Activated naive CD4-positive, alpha-beta T cell treated with anti-CD3 and anti-CD28 coated beads for 36 hours (primary cell): Measurements from ENCODE around the gene EPHA3. TPM values are rescaled to one million over a fixed set of nuclear protein-coding genes. Genes with fewer than 3 reads are reported as not detected.
"Not testable (repeated sequence)": the region's sequence is repeated elsewhere in the genome, so short reads cannot be mapped to it uniquely, and the experiment has no call there.

Experiments
- CTCF ChIA-PET: fragments of 350-600 bp; sonication (Branson Sonifier 250); formaldehyde crosslinking; loops from one replicate; lab custom pipeline; 2021; ENCODE audit warnings: antibody characterized with exemption; lab: Charles Lee
- DNase-seq: peaks from one replicate; pipeline ENCODE4 v3.0.0-alpha.2; 2020
- H3K27ac Mint-ChIP-seq: one replicate; pipeline ENCODE4 v1.8.0; 2021; ENCODE audit warnings: mild to moderate bottlenecking, mixed read lengths
- H3K27me3 Mint-ChIP-seq: one replicate; pipeline ENCODE4 v1.8.0; 2021; ENCODE audit warnings: low read depth, mixed read lengths
- H3K36me3 Mint-ChIP-seq: one replicate; pipeline ENCODE4 v1.8.0; 2021; ENCODE audit warnings: low read depth, mixed read lengths
- H3K4me1 Mint-ChIP-seq: one replicate; pipeline ENCODE4 v1.8.0; 2021; ENCODE audit warnings: low read depth, mixed read lengths
- H3K4me3 Mint-ChIP-seq: one replicate; pipeline ENCODE4 v1.8.0; 2021; ENCODE audit warnings: mild to moderate bottlenecking, moderate library complexity, mixed read lengths
- H3K9me3 Mint-ChIP-seq: one replicate; pipeline ENCODE4 v1.8.0; 2021; ENCODE audit warnings: mixed read lengths
- intact Hi-C: fragments of 100-400 bp; cut with micrococcal nuclease; formaldehyde crosslinking; loops from one replicate; pipeline ENCODE4 v1.15.1; 2023
- total RNA-seq, 2 experiments: library from RNA; stranded (reverse); gene quantifications; one replicate each; pipeline ENCODE4 v1.2.3, GENCODE V29; 2021

EPHA3 gene
- total RNA-seq, 2 experiments from 2014 or later = not detected

DNA sequence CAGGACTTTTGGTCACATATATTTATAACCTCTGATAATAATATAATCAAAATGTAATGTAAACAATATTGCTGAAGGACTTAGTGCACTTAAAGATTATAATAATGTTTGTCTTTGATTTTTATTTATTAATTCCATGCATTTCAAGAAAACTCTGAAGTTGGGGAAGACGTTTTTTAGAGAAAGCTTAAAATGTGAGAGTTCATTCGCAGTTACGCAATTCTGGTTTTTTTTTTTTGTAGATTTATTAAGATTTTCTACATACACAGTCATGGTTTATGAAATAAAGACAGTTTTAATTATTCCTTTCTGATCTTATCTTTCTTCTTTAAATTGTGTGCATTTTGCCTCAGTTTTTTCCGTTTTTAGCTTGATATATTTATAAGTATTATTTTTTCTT is 204.7 kb downstream of the EPHA3 start:
- Mint-ChIP-seq H3K27ac (no peak overlapping the region), H3K9me3 (peaks cover 4% of the 10 kb centered on the region), H3K4me1 (no peaks in the 10 kb centered on the region), H3K4me3 (no peak overlapping the region), H3K36me3 (no peaks in the 10 kb centered on the region), H3K27me3 (no peaks in the 10 kb centered on the region)
- intact Hi-C loops = no loop called here
- no peak for DNase-seq
- CTCF ChIA-PET = no interaction called here

DNA sequence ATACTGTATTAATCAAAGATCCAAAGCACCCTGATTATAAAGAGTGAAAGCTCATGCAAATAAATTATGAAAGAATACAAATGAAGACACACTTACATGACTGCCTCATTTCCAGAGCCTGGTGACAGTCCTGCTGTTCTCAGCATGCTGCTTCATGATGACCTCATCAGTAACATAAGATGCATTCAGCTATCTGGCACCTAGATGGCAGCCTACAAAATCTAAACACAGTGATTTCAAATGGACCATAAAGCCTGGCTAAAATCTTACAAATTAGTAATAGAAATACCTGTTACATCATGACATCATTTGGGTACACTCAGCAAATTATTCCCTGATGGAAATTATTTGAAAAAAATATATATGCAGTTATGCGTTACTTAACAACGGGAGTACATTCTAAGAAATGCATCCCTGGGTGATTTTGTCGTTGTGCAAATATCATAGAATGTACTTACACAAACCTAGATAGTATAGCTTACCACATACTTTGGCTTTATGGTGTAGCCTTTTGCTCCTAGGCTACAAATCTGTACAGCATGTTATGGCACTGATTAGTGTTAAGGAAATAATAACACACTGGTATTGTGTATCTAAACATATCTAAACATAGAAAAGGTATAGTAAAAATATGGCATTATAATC is 207.2 kb downstream of the EPHA3 start:
- H3K9me3 Mint-ChIP-seq = peaks cover 4% of the 10 kb centered on the region
- CTCF ChIA-PET = no interaction called here
- intact Hi-C loops = no loop called here
- no peak overlapping the region for H3K4me3 Mint-ChIP-seq
- no peaks in the 10 kb centered on the region for H3K4me1 Mint-ChIP-seq
- no peak for DNase-seq
- no peak overlapping the region for H3K27ac Mint-ChIP-seq
- H3K36me3 Mint-ChIP-seq = no peaks in the 10 kb centered on the region
- no peaks in the 10 kb centered on the region for H3K27me3 Mint-ChIP-seq

GRCh38 chr3:89315750-89316470 is 208.5 kb downstream of the EPHA3 start:
- CTCF ChIA-PET = no interaction called here
- peaks cover 4% of the 10 kb centered on the region for H3K9me3 Mint-ChIP-seq
- H3K4me3 Mint-ChIP-seq = no peak overlapping the region
- H3K27me3 Mint-ChIP-seq = no peaks in the 10 kb centered on the region
- H3K4me1 Mint-ChIP-seq = no peaks in the 10 kb centered on the region
- no peaks in the 10 kb centered on the region for H3K36me3 Mint-ChIP-seq
- intact Hi-C loops = no loop called here
- no peak overlapping the region for H3K27ac Mint-ChIP-seq
- DNase-seq = no peak

GRCh38 chr3:89320186-89320585 is 212.8 kb downstream of the EPHA3 start:
- no peak overlapping the region for H3K4me3 Mint-ChIP-seq
- intact Hi-C loops = no loop called here
- no peaks in the 10 kb centered on the region for H3K4me1 Mint-ChIP-seq

DNA sequence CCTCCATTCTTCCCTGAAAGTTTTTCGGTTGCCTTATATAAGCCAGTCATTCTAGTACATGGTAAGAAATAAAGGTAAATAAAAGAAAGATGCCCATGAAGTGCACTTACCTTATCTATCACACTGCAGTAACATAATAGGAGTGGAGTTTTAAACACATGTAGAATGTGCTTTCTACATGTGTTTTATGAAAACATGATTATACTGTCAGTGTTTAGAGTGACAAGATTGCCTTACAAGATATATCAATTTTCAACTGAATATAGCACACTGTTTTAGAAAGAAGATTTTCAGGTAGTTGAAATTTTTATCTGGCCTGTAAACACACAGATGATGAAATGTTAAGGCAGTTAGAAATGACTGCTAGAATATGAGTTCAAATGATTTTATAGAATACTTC is 219.6 kb downstream of the EPHA3 start:
- DNase-seq = no peak
- intact Hi-C loops = no loop called here
- H3K4me3 Mint-ChIP-seq = no peak overlapping the region
- peaks cover 5% of the 10 kb centered on the region for H3K9me3 Mint-ChIP-seq
- CTCF ChIA-PET = no interaction called here
- H3K36me3 Mint-ChIP-seq = no peaks in the 10 kb centered on the region
- H3K27ac Mint-ChIP-seq = no peak overlapping the region
- no peaks in the 10 kb centered on the region for H3K27me3 Mint-ChIP-seq
- no peaks in the 10 kb centered on the region for H3K4me1 Mint-ChIP-seq

More at GRCh38 chr3:89320186-89320585, 212.8 kb downstream of the EPHA3 start:
- no peak overlapping the region for H3K27ac Mint-ChIP-seq
- no peaks in the 10 kb centered on the region for H3K36me3 Mint-ChIP-seq
- no peaks in the 10 kb centered on the region for H3K27me3 Mint-ChIP-seq
- CTCF ChIA-PET = no interaction called here
- peaks cover under 1% of the 10 kb centered on the region for H3K9me3 Mint-ChIP-seq
- no peak for DNase-seq

DNA sequence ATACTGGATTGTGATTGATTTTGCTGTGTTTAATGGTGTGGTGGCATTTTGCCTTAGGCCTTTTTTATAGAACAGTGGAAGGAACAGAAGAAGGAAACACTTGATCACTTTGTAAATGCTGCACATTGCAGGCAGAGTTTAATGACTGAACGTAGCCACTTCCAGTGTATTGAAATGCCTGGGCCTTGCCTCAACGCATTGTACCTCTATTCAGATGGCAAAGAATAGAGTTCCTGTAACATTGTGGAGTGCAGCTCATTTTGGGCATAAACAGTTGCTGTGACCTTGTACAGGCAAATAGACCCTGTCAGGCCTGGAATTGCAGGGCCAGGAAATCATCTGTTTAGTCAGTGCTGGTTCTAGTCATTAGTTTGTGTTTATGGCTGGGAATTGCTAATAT is 225.0 kb downstream of the EPHA3 start:
- Mint-ChIP-seq H3K9me3 (no peaks in the 10 kb centered on the region), H3K36me3 (no peaks in the 10 kb centered on the region), H3K4me3 (no peak overlapping the region), H3K27ac (no peak overlapping the region), H3K4me1 (no peaks in the 10 kb centered on the region), H3K27me3 (no peaks in the 10 kb centered on the region)
- intact Hi-C loops = no loop called here
- CTCF ChIA-PET = no interaction called here
- no peak for DNase-seq

DNA sequence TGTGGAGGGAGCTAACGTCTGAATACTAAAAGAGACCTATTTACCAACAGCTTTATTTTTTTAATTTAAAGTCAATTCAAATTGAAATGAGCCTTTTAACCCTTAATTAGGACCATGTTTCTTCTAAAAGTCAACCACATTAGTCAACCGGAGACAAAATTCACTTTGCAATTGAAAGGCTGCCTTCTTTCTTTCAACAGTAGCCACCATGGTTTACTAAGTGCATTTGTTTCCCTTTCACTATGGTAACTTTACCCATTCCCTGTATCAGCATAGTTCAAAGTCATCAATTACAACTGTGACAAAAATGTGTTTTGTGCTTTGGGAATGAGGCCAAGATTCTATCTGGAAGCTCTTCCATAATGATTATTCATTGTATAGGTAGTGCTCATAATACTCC is 225.4 kb downstream of the EPHA3 start:
- intact Hi-C loops = no loop called here
- H3K27ac Mint-ChIP-seq = no peak overlapping the region
- CTCF ChIA-PET = interaction anchor here (0.6 kb wide), 1 partner anchor 834 kb away, joined by 3 read pairs; no protein-coding TSS in a partner anchor
- H3K36me3 Mint-ChIP-seq = no peaks in the 10 kb centered on the region
- no peaks in the 10 kb centered on the region for H3K27me3 Mint-ChIP-seq
- H3K9me3 Mint-ChIP-seq = no peaks in the 10 kb centered on the region
- no peak for DNase-seq
- no peak overlapping the region for H3K4me3 Mint-ChIP-seq
- H3K4me1 Mint-ChIP-seq = no peaks in the 10 kb centered on the region

DNA sequence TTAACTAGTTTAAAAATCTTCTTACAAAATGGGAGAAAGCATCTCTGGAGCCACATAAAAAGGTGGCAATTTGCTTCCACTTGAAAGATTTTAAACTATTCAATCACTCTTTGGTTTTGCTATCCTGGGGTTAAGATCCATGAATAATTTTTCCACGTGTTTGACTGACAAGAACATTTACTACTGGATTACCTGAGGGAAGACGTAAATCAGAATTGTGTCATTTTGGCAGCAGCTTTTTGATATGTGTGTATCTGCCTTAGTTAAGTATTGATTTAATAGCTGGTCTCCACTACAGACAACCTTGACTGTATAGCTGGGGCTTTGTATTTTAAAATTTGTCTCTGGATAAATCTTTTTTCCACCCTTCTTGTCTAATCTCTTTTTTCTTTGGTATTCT is 228.3 kb downstream of the EPHA3 start:
- H3K27me3 Mint-ChIP-seq = no peaks in the 10 kb centered on the region
- H3K36me3 Mint-ChIP-seq = no peaks in the 10 kb centered on the region
- H3K4me1 Mint-ChIP-seq = no peaks in the 10 kb centered on the region
- no peak for DNase-seq
- peaks cover 1% of the 10 kb centered on the region for H3K9me3 Mint-ChIP-seq
- intact Hi-C loops = no loop called here
- H3K4me3 Mint-ChIP-seq = no peak overlapping the region
- no peak overlapping the region for H3K27ac Mint-ChIP-seq
- CTCF ChIA-PET = no interaction called here

DNA sequence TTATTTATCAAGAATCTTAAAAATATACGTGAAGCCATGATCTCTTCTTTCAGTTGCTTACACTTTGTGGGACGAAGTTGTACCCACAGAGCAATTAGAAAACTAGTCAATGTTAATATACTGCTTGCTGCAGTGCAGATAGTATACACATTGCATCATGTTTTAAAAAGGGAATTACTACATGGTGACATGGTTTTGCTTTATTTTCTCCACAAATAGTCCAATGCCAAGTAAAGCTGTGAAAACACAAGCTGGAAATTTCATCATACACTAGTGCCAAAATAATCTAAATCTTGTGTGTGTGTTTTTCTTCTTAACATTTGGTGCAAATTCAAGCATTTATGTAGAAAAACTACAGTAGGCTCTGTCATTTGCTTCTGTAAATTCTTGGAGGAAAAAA is 233.0 kb downstream of the EPHA3 start:
- CTCF ChIA-PET = no interaction called here
- H3K27ac Mint-ChIP-seq = no peak overlapping the region
- H3K27me3 Mint-ChIP-seq = no peaks in the 10 kb centered on the region
- intact Hi-C loops = no loop called here
- no peaks in the 10 kb centered on the region for H3K36me3 Mint-ChIP-seq
- no peaks in the 10 kb centered on the region for H3K4me1 Mint-ChIP-seq
- H3K4me3 Mint-ChIP-seq = no peak overlapping the region
- H3K9me3 Mint-ChIP-seq = peaks cover 3% of the 10 kb centered on the region
- no peak for DNase-seq

- H3K4me3 Mint-ChIP-seq = no peak overlapping the region
- no peak for DNase-seq
- intact Hi-C loops = no loop called here
- H3K4me1 Mint-ChIP-seq = no peaks in the 10 kb centered on the region
- H3K27me3 Mint-ChIP-seq = no peaks in the 10 kb centered on the region
- CTCF ChIA-PET = no interaction called here
- H3K9me3 Mint-ChIP-seq = peaks cover 3% of the 10 kb centered on the region
- H3K27ac Mint-ChIP-seq = no peak overlapping the region
- H3K36me3 Mint-ChIP-seq = no peaks in the 10 kb centered on the region
These were observed 236.7 kb downstream of the EPHA3 start for GRCh38 chr3:89344076-89344475.

GRCh38 chr3:89350935-89351334 is 243.5 kb downstream of the EPHA3 start:
- H3K27me3 Mint-ChIP-seq, DNase-seq, H3K27ac Mint-ChIP-seq, H3K9me3 Mint-ChIP-seq, H3K4me1 Mint-ChIP-seq, H3K4me3 Mint-ChIP-seq, intact Hi-C loops, H3K36me3 Mint-ChIP-seq, CTCF ChIA-PET: not testable (repeated sequence)

GRCh38 chr3:89353465-89353864 is 246.0 kb downstream of the EPHA3 start:
- H3K27me3 Mint-ChIP-seq = no peaks in the 10 kb centered on the region
- H3K27ac Mint-ChIP-seq = no peak overlapping the region
- H3K4me1 Mint-ChIP-seq = no peaks in the 10 kb centered on the region
- peaks cover 5% of the 10 kb centered on the region for H3K9me3 Mint-ChIP-seq
- no peak for DNase-seq
- no peaks in the 10 kb centered on the region for H3K36me3 Mint-ChIP-seq
- no peak overlapping the region for H3K4me3 Mint-ChIP-seq
- intact Hi-C loops = no loop called here
- CTCF ChIA-PET = no interaction called here

DNA sequence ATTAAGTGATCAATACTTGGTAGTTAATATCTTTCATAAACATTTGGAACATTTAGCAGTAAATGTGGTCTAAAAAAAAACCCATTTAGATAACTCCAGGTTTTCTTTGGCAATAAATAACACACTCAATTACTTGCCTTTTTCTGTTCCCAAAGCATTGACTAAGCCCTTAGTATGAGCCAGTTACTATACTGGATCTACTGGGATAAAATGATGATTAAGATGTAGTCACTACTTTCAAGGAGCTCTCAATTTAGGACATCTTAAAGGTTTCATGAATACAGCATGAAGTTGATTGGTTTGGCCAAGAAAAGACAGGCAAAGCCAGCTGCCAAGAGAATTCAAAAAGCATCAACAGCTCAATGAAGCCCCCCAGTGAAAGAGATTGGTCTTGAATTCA is 250.9 kb downstream of the EPHA3 start:
- no peak overlapping the region for H3K27ac Mint-ChIP-seq
- H3K4me3 Mint-ChIP-seq = no peak overlapping the region
- no peak for DNase-seq
- H3K9me3 Mint-ChIP-seq = peaks cover 3% of the 10 kb centered on the region
- H3K27me3 Mint-ChIP-seq = no peaks in the 10 kb centered on the region
- H3K4me1 Mint-ChIP-seq = no peaks in the 10 kb centered on the region
- CTCF ChIA-PET = no interaction called here
- no peaks in the 10 kb centered on the region for H3K36me3 Mint-ChIP-seq
- intact Hi-C loops = no loop called here
